Lung (tissue), 12 donors: Measurements from ENCODE around the gene ETFB. TPM values are rescaled to one million over a fixed set of nuclear protein-coding genes. Genes with fewer than 3 reads are reported as not detected.

Experiments used
- ATAC-seq: fragments of 200-7000 bp; cut with Tn5 transposase; one replicate; pipeline ENCODE4 v1.9.1; 2020; ENCODE audit warnings: moderate number of reproducible peaks; ENCODE audit not compliant: insufficient read depth, low FRiP score
- DNase-seq, 3 donors: peaks; one replicate each; pipeline ENCODE4 v3.0.0-alpha.2; 2013 to 2017
- H3K27ac ChIP-seq, 2 donors: one replicate each; pipeline ENCODE4 v1.5.1; 2013; ENCODE audit warnings: mild to moderate bottlenecking in 2 of 2, moderate library complexity in 2 of 2, control low read depth in 1 of 2, inconsistent platforms in 1 of 2, low read depth in 1 of 2, low read length in 1 of 2
- H3K27me3 ChIP-seq, 3 donors: one replicate each; pipeline ENCODE4 v1.5.1; 2013; ENCODE audit warnings: low read length in 2 of 3; ENCODE audit not compliant: control insufficient read depth in 3 of 3, insufficient read depth in 3 of 3
- H3K36me3 ChIP-seq, 4 donors: one replicate each; pipeline ENCODE4 v1.5.1; 2013; ENCODE audit warnings: low read length in 4 of 4, mild to moderate bottlenecking in 1 of 4, moderate library complexity in 1 of 4; ENCODE audit not compliant: control insufficient read depth in 4 of 4, insufficient read depth in 4 of 4
- H3K4me1 ChIP-seq, 5 donors: one replicate each; pipeline ENCODE4 v1.5.1; 2013; ENCODE audit warnings: low read length in 5 of 5, mild to moderate bottlenecking in 2 of 5, moderate library complexity in 1 of 5; ENCODE audit not compliant: control insufficient read depth in 5 of 5, insufficient read depth in 5 of 5
- H3K4me3 ChIP-seq: one replicate; pipeline ENCODE4 v1.5.1; 2013; ENCODE audit warnings: mild to moderate bottlenecking, control low read depth, moderate library complexity
- H3K9ac ChIP-seq, 2 donors: one replicate each; pipeline ENCODE4 v1.5.1; 2013; ENCODE audit warnings: low read length in 2 of 2, control low read depth in 1 of 2; ENCODE audit not compliant: insufficient read depth in 1 of 2
- H3K9me3 ChIP-seq, 4 donors: one replicate each; pipeline ENCODE4 v1.5.1; 2013; ENCODE audit warnings: low read length in 3 of 4, mild to moderate bottlenecking in 1 of 4, moderate library complexity in 1 of 4; ENCODE audit not compliant: control insufficient read depth in 4 of 4, insufficient read depth in 3 of 4
- CTCF ChIP-seq: IDR thresholded peaks from 2 replicates; pipeline ENCODE4 v1.5.1; 2012; ENCODE audit warnings: mild to moderate bottlenecking; ENCODE audit errors: control extremely low read depth, extremely low read depth
- WGBS, 2 donors: extraction: QIAGEN DNeasy Blood & Tissue Kit; methylation state at CpG; one replicate each; pipeline ENCODE4 v1.1.7; 2013; 5-methylcytosine and 5-hydroxymethylcytosine counted together
- polyA plus RNA-seq, 2 donors: library from polyadenylated mRNA; stranded (reverse); fragments of 200-250 nt; gene quantifications; one replicate each; pipeline ENCODE4 v1.2.1, GENCODE V29; 2013
- total RNA-seq, 2 donors: library from RNA; depleted of rRNA in 1 of 2; stranded (reverse); fragments of >200 nt in 1 of 2; gene quantifications; one replicate each; pipeline ENCODE4 v1.2.1, GENCODE V29; 2014 to 2021
- donor health status: control.
- donor health status: control.
- donor health status: Bipolar disorder and iron deficiency.
- donor health status: healthy.
- donor health status: DM: yes; HTN: yes; CAD: no.

The ETFB gene
- total and polyA plus RNA-seq, 4 donors = 36.8 to 118 (median 103) TPM

- H3K4me1 ChIP-seq = no peaks in the 10 kb centered on the region
- H3K9ac ChIP-seq = no peak overlapping the region
- peaks cover 0 to 2% (median 0%) of the 10 kb centered on the region in 4 donors for H3K9me3 ChIP-seq
- no peak overlapping the region for H3K4me3 ChIP-seq
- TF ChIP-seq CTCF = no peak
- H3K27me3 ChIP-seq = no peaks in the 10 kb centered on the region
- no peak overlapping the region for H3K27ac ChIP-seq
- ATAC-seq (no peak), DNase-seq (no peak)
- WGBS, 2 donors = 92 to 95% methylated on average over 9 of the region's 9 CpGs
- H3K36me3 ChIP-seq = no peaks in the 10 kb centered on the region
Measured at GRCh38 chr19:51380379-51380778, 14.2 kb upstream of the ETFB start.

- no peaks in the 10 kb centered on the region for H3K27me3 ChIP-seq
- ATAC-seq = no peak
- H3K4me1 ChIP-seq = no peaks in the 10 kb centered on the region
- no peak for DNase-seq
- H3K36me3 ChIP-seq = no peaks in the 10 kb centered on the region
- 88 to 96% methylated on average over 2 of the region's 2 CpGs for WGBS, 2 donors
- H3K9ac ChIP-seq = no peak overlapping the region
- H3K27ac ChIP-seq = no peak overlapping the region
- no peak for TF ChIP-seq CTCF
- peaks cover 0 to 2% (median 0%) of the 10 kb centered on the region in 4 donors for H3K9me3 ChIP-seq
- no peak overlapping the region for H3K4me3 ChIP-seq
Measured at GRCh38 chr19:51377422-51377821, 11.2 kb upstream of the ETFB start.

- no peak for DNase-seq
- no peak overlapping the region for H3K27ac ChIP-seq
- H3K9ac ChIP-seq = no peak overlapping the region
- TF ChIP-seq CTCF = no peak
- no peaks in the 10 kb centered on the region for H3K4me1 ChIP-seq
- no peaks in the 10 kb centered on the region for H3K36me3 ChIP-seq
- H3K27me3 ChIP-seq = no peaks in the 10 kb centered on the region
- WGBS, 2 donors = 46 to 65% methylated on average over 10 to 11 of the region's 11 CpGs
- no peak for ATAC-seq
- no peak overlapping the region for H3K4me3 ChIP-seq
- no peaks in the 10 kb centered on the region for H3K9me3 ChIP-seq
Measured at GRCh38 chr19:51375504-51376221, 9.5 kb upstream of the ETFB start.
